ENCODE measurements around the gene UGT2B28.
"Not testable (repeated sequence)": the region's sequence is repeated elsewhere in the genome, so short reads cannot be mapped to it uniquely, and the experiment has no call there.

UGT2B28 gene

GRCh38 chr4:69280081-69280480, at the start of gene UGT2B28:
Gene UGT2B28 (plus strand): TSS chr4:69280475. CDS start chr4:69280501, 26 bp downstream.
- not testable (repeated sequence) for DNase-seq (ENCODE audit: low read depth)

GRCh38 chr4:69239092-69239491, 41.2 kb upstream of the UGT2B28 start:
- no peak for DNase-seq (ENCODE audit: low read depth)

- no peak for DNase-seq (ENCODE audit: low read depth)
These were observed 40.6 kb upstream of the UGT2B28 start for GRCh38 chr4:69239557-69240168.

- not testable (repeated sequence) for DNase-seq (ENCODE audit: low read depth)
These were observed 39.5 kb upstream of the UGT2B28 start for GRCh38 chr4:69240787-69241186.

- not testable (repeated sequence) for DNase-seq (ENCODE audit: low read depth)
These were observed 38.5 kb upstream of the UGT2B28 start for GRCh38 chr4:69241746-69242145.

GRCh38 chr4:69242562-69243240, 37.6 kb upstream of the UGT2B28 start:
- not testable (repeated sequence) for DNase-seq (ENCODE audit: low read depth)

- not testable (repeated sequence) for DNase-seq (ENCODE audit: low read depth)
These were observed 29.4 kb upstream of the UGT2B28 start for GRCh38 chr4:69250884-69251283.

GRCh38 chr4:69253147-69253772, 27.0 kb upstream of the UGT2B28 start:
- not testable (repeated sequence) for DNase-seq (ENCODE audit: low read depth)

- DNase-seq (ENCODE audit: low read depth), result not testable (repeated sequence)
These were observed 11.7 kb upstream of the UGT2B28 start for GRCh38 chr4:69268612-69269011.

GRCh38 chr4:69296356-69296755, 16.1 kb downstream of the UGT2B28 start:
- DNase-seq (ENCODE audit: low read depth), result not testable (repeated sequence)

GRCh38 chr4:69308426-69309033, 28.3 kb downstream of the UGT2B28 start:
- not testable (repeated sequence) for DNase-seq (ENCODE audit: low read depth)

GRCh38 chr4:69309549-69310076, 29.3 kb downstream of the UGT2B28 start:
- not testable (repeated sequence) for DNase-seq (ENCODE audit: low read depth)

GRCh38 chr4:69310262-69310661, 30.0 kb downstream of the UGT2B28 start:
- not testable (repeated sequence) for DNase-seq (ENCODE audit: low read depth)

GRCh38 chr4:69317669-69318298, 37.5 kb downstream of the UGT2B28 start:
- DNase-seq (ENCODE audit: low read depth), result not testable (repeated sequence)

- DNase-seq (ENCODE audit: low read depth), result no peak
These were observed 41.0 kb downstream of the UGT2B28 start for GRCh38 chr4:69321153-69321729.

- no peak for DNase-seq (ENCODE audit: low read depth)
These were observed 41.8 kb downstream of the UGT2B28 start for GRCh38 chr4:69322055-69322454.

- no peak for DNase-seq (ENCODE audit: low read depth)
These were observed 43.0 kb downstream of the UGT2B28 start for GRCh38 chr4:69323284-69323683.

- no peak for DNase-seq (ENCODE audit: low read depth)
These were observed 50.2 kb downstream of the UGT2B28 start for GRCh38 chr4:69330345-69331047.

GRCh38 chr4:69331304-69331703, 51.0 kb downstream of the UGT2B28 start:
- not testable (repeated sequence) for DNase-seq (ENCODE audit: low read depth)

- DNase-seq (ENCODE audit: low read depth), result not testable (repeated sequence)
These were observed 55.2 kb downstream of the UGT2B28 start for GRCh38 chr4:69335485-69335884.

- DNase-seq (ENCODE audit: low read depth), result not testable (repeated sequence)
These were observed 62.8 kb downstream of the UGT2B28 start for GRCh38 chr4:69343114-69343513.

Data from stimulated activated CD8-positive, alpha-beta memory T cell treated with anti-CD3 and anti-CD28 coated beads, Interleukin-7, amount 100 ng/mL, for 24 hours (primary cell).